ENCODE results near the gene PARVA.

DNA sequence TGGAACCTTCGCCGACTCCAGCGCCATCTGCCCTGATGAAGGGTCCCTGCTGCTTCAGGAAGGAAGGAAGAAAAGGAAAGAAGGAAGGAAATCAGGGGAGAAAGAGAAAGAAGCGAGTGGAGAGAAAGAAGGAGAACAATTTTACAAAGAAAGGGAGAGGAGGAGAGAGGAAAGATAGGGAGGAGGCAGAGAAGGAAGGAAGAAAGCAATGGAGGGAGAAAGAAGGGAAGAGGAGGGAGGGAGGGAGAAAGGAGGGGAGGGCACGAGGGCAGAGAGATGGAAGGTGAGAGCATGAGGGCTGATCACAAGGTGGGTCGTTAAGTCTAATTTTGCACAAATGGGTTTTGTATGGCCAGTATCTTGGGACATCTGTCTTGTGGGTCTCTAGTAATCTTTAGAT lies 39.2 kb downstream of the PARVA start:
- TF ChIP-seq EP300 (IDR thresholded peaks at IDR 0.05) (no peak), POLR2AphosphoS5 (IDR thresholded peaks at IDR 0.05) (no peak)
- TF ChIP-seq, protein P1, sequence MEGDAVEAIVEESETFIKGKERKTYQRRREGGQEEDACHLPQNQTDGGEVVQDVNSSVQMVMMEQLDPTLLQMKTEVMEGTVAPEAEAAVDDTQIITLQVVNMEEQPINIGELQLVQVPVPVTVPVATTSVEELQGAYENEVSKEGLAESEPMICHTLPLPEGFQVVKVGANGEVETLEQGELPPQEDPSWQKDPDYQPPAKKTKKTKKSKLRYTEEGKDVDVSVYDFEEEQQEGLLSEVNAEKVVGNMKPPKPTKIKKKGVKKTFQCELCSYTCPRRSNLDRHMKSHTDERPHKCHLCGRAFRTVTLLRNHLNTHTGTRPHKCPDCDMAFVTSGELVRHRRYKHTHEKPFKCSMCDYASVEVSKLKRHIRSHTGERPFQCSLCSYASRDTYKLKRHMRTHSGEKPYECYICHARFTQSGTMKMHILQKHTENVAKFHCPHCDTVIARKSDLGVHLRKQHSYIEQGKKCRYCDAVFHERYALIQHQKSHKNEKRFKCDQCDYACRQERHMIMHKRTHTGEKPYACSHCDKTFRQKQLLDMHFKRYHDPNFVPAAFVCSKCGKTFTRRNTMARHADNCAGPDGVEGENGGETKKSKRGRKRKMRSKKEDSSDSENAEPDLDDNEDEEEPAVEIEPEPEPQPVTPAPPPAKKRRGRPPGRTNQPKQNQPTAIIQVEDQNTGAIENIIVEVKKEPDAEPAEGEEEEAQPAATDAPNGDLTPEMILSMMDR (IDR thresholded peaks at IDR 0.05) = no peak

Measured in gastroesophageal sphincter (tissue), 3 donors.